CD4-positive, alpha-beta T cell (primary cell): ENCODE data around the gene GNG10. TPM values are rescaled to one million over a fixed set of nuclear protein-coding genes. Genes with fewer than 3 reads are reported as not detected.
"Not testable (repeated sequence)": the region's sequence is repeated elsewhere in the genome, so short reads cannot be mapped to it uniquely, and the experiment has no call there.

ENCODE experiments used
- ATAC-seq: fragments of 200-7000 bp; cut with Tn5 transposase; one replicate; pipeline ENCODE4 v1.10.0; 2022; ENCODE audit warnings: mild to moderate bottlenecking; ENCODE audit not compliant: poor library complexity
- CTCF ChIA-PET: fragments of 350-600 bp; sonication (Branson Sonifier 250); formaldehyde crosslinking; loops from one replicate; lab custom pipeline; 2021; ENCODE audit warnings: antibody characterized with exemption, inconsistent platforms; lab: Charles Lee
- POLR2A ChIA-PET: fragments of 350-600 bp; sonication (Branson Sonifier 250); formaldehyde crosslinking; loops from one replicate; lab custom pipeline; 2021; ENCODE audit warnings: antibody characterized with exemption, inconsistent platforms; lab: Charles Lee
- DNase-seq, 14 experiments: peaks; one replicate each; pipeline ENCODE4 v3.0.0-alpha.2; 2013 to 2020; ENCODE audit warnings: mixed read lengths in 2 of 14
- H3K27ac ChIP-seq, 2 donors: one replicate each; pipeline versions ENCODE4 v1.5.1 to v1.7.0; 2013; ENCODE audit warnings: low read length in 2 of 2, low read depth in 1 of 2, mild to moderate bottlenecking in 1 of 2
- H3K27me3 ChIP-seq, 2 experiments: 1 replicate in 1 of 2; 2 replicates in 1 of 2; pipeline versions ENCODE4 v1.6.1 to v1.7.0; 2013; ENCODE audit warnings: low read length in 2 of 2, control low read depth in 1 of 2, mild to moderate bottlenecking in 1 of 2, moderate library complexity in 1 of 2; ENCODE audit not compliant: insufficient read depth in 2 of 2, control insufficient read depth in 1 of 2
- H3K36me3 ChIP-seq: one replicate; pipeline ENCODE4 v1.6.1; 2013; ENCODE audit warnings: low read length, control low read depth; ENCODE audit not compliant: insufficient read depth
- H3K4me1 ChIP-seq: one replicate; pipeline ENCODE4 v1.6.1; 2013; ENCODE audit warnings: low read length, control low read depth; ENCODE audit not compliant: insufficient read depth
- H3K4me3 ChIP-seq: one replicate; pipeline ENCODE4 v1.5.1; 2013; ENCODE audit warnings: mild to moderate bottlenecking, low read length, moderate library complexity
- H3K9me3 ChIP-seq, 2 experiments: 1 replicate in 1 of 2; 2 replicates in 1 of 2; pipeline versions ENCODE4 v1.6.1 to v1.7.0; 2013; ENCODE audit warnings: low read length in 2 of 2, mild to moderate bottlenecking in 2 of 2, control low read depth in 1 of 2, moderate library complexity in 1 of 2; ENCODE audit not compliant: control insufficient read depth in 1 of 2, insufficient read depth in 1 of 2
- H3K27ac Mint-ChIP-seq: one replicate; pipeline ENCODE4 v1.8.0; 2020; ENCODE audit warnings: mixed read lengths
- H3K27me3 Mint-ChIP-seq: one replicate; pipeline ENCODE4 v1.8.0; 2021; ENCODE audit warnings: mixed read lengths
- H3K36me3 Mint-ChIP-seq: one replicate; pipeline ENCODE4 v1.8.0; 2021; ENCODE audit warnings: low read depth, mixed read lengths
- H3K4me1 Mint-ChIP-seq: one replicate; pipeline ENCODE4 v1.8.0; 2021; ENCODE audit warnings: low read depth, mixed read lengths
- H3K4me3 Mint-ChIP-seq: one replicate; pipeline ENCODE4 v1.8.0; 2020; ENCODE audit warnings: mild to moderate bottlenecking, mixed read lengths
- H3K9me3 Mint-ChIP-seq: one replicate; pipeline ENCODE4 v1.8.0; 2020; ENCODE audit warnings: mixed read lengths
- CTCF ChIP-seq: fragments of 200-600 bp; IDR thresholded peaks from one replicate; pipeline ENCODE4 v1.8.0; 2022; ENCODE audit warnings: antibody characterized with exemption, mild to moderate bottlenecking
- intact Hi-C, 2 experiments: fragments of 100-400 bp; cut with DNase I in 1 of 2; cut with micrococcal nuclease in 1 of 2; formaldehyde crosslinking; loops; one replicate each; pipeline versions ENCODE4 v1.15.1 to v1.9.0; 2023 to 2025; cut with DNase I, micrococcal nuclease
- polyA plus RNA-seq, 2 donors: library from polyadenylated mRNA; unstranded; fragments of 120-200 nt; gene quantifications; one replicate each; pipeline ENCODE4 v1.2.1, GENCODE V29; 2013
- total RNA-seq, 174 experiments: library from RNA in 2 of 174; stranded (reverse) in 2 of 174; gene quantifications; one replicate each; pipeline ENCODE4 v1.2.3 and lab custom pipeline; 2021 to 2026

The GNG10 gene
- total RNA-seq (1 to 10 TPM; 2.8 to 3.0 TPM), total RNA-seq (lab: John Stamatoyannopoulos, UW) (0 to 0.87 (median 0.22) reads per million in 172 experiments)
- 20.0 TPM for polyA plus RNA-seq (2013, experiment 1 of 2)
- 23.6 TPM for polyA plus RNA-seq (2013, experiment 2 of 2)

DNA sequence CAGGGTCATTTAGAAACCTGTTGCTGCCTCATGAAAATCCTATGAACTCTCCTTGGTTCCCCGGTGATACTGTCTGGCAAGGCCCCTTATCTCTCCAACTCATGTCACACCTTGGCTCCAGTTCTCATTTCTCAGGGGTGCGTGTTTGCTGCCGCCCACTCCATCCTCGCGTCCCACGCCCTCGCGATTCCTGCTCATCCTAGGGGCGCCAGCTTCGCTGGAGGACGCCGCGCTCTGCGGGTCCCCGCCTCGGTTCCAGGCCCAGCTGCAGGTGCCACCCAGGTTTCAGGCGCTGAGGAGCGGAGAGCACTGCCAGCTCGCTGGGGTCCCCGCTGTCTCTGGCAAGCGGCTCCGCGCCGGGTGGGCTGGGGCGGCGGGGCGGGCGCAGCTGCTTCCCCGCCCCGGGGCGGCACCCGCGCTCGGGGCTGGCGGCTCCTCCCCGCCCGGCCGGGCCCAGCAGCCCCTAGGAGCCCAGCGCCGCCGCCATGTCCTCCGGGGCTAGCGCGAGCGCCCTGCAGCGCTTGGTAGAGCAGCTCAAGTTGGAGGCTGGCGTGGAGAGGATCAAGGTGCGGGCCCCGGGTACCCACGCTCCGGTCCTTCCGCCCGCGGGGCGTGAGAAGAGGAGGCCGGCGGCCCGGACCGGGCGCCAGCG, at the start of gene GNG10:
Gene GNG10, plus strand, starts transcription at position 456 of the 652 bp plus-strand sequence. Its CDS starts 30 bp downstream, at position 486.
- peak; percentile 34 to 84 (median 65) for DNase-seq
- intact Hi-C loops, result loop anchor here in 1 of 2 experiments (2.0 to 10.0 kb wide), 3 partner anchors 28 to 824 kb away; partner anchors contain the start of genes KIAA1958 and PTBP3
- ChIA-PET CTCF (no interaction called here), POLR2A (interaction anchor here (0.5 to 2.7 kb wide), 10 partner anchors 10 to 825 kb away, joined by 3 to 47 read pairs (median 4); partner anchors contain the start of genes DNAJC25, HSDL2, KIAA1958 and PTBP3)
- peaks cover 7% of the 10 kb centered on the region for H3K36me3 Mint-ChIP-seq
- Histone ChIP-seq H3K27me3 (no peaks in the 10 kb centered on the region), H3K9me3 (no peaks in the 10 kb centered on the region), H3K36me3 (peaks cover 3% of the 10 kb centered on the region), H3K27ac (peak within 1 kb of the TSS; percentile 61 to 64), H3K4me3 (peak within 1 kb of the TSS; percentile 76), H3K4me1 (peaks cover 37% of the 10 kb centered on the region)
- peak; percentile 91 for ATAC-seq
- TF ChIP-seq CTCF, result no peak
- H3K27me3 Mint-ChIP-seq, result no peaks in the 10 kb centered on the region
- no peaks in the 10 kb centered on the region for H3K9me3 Mint-ChIP-seq
- peaks cover 44% of the 10 kb centered on the region for H3K4me1 Mint-ChIP-seq
- H3K4me3 Mint-ChIP-seq, result peak within 1 kb of the TSS; percentile 91
- peak within 1 kb of the TSS; percentile 78 for H3K27ac Mint-ChIP-seq

- H3K27me3 Mint-ChIP-seq, result peaks cover 52% of the 10 kb centered on the region
- CTCF ChIA-PET, result interaction anchor here (1.5 kb wide), 1 partner anchor 8 kb away, joined by 4 read pairs; no protein-coding TSS in a partner anchor
- POLR2A ChIA-PET, result no interaction called here
- no peak for DNase-seq
- H3K4me3 Mint-ChIP-seq, result no peak overlapping the region
- ATAC-seq, result no peak
- Histone ChIP-seq H3K27ac (no peak overlapping the region), H3K36me3 (no peaks in the 10 kb centered on the region), H3K9me3 (no peaks in the 10 kb centered on the region), H3K4me1 (no peaks in the 10 kb centered on the region), H3K4me3 (no peak overlapping the region), H3K27me3 (peaks cover 0 to 18% of the 10 kb centered on the region in 2 experiments)
- no peak for TF ChIP-seq CTCF
- intact Hi-C loops, result no loop called here
- no peaks in the 10 kb centered on the region for H3K4me1 Mint-ChIP-seq
- H3K27ac Mint-ChIP-seq, result no peak overlapping the region
- no peaks in the 10 kb centered on the region for H3K9me3 Mint-ChIP-seq
- H3K36me3 Mint-ChIP-seq, result no peaks in the 10 kb centered on the region
These were observed 47.9 kb upstream of the GNG10 start for GRCh38 chr9:111613436-111614040.

DNA sequence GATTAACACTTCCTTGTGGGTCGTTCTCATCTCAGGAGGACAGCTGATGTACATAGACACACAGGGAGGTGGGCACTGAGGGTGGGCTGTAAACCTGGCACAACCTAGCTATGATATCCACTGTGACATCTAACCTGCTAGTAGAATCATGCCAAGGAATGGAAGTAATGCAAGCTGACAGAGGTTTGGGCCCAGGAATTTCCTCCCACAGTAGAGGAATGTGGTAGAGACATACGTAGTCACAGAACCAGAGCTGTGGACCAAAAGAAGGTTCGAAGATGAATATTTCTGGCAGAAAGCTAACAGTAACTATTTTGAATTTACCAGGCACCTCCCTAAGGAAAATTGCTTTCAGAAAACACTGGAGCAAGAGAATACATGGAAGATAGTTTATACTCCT, 45.5 kb upstream of the GNG10 start:
- ATAC-seq, result no peak
- H3K27me3 ChIP-seq, result peaks cover 0 to 15% of the 10 kb centered on the region in 2 experiments
- no peaks in the 10 kb centered on the region for H3K9me3 ChIP-seq
- CTCF ChIA-PET, result no interaction called here
- no peak overlapping the region for H3K27ac ChIP-seq
- no peak for DNase-seq
- Mint-ChIP-seq H3K36me3 (no peaks in the 10 kb centered on the region), H3K4me1 (no peaks in the 10 kb centered on the region), H3K4me3 (no peak overlapping the region), H3K27me3 (peaks cover 38% of the 10 kb centered on the region), H3K9me3 (no peaks in the 10 kb centered on the region), H3K27ac (no peak overlapping the region)
- H3K4me3 ChIP-seq, result no peak overlapping the region
- no peaks in the 10 kb centered on the region for H3K4me1 ChIP-seq
- no peaks in the 10 kb centered on the region for H3K36me3 ChIP-seq
- intact Hi-C loops, result no loop called here
- TF ChIP-seq CTCF, result no peak
- POLR2A ChIA-PET, result no interaction called here

DNA sequence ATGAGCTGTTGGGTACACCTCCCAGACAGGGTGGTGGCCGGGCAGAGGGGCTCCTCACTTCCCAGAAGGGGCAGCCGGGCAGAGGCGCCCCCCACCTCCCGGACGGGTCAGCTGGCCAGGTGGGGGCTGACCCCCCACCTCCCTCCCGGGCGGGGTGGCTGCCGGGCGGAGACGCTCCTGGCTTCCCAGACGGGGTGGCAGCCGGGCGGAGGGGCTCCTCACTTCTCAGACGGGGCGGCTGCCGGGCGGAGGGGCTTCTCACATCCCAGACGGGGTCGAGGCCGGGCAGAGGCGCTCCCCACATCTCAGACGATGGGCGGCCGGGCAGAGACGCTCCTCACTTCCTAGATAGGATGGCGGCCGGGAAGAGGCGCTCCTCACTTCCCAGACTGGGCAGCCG, 44.1 kb upstream of the GNG10 start:
- H3K27ac Mint-ChIP-seq, H3K4me3 Mint-ChIP-seq, H3K27ac ChIP-seq, H3K36me3 Mint-ChIP-seq, H3K4me1 Mint-ChIP-seq, H3K36me3 ChIP-seq, H3K4me3 ChIP-seq, H3K9me3 ChIP-seq, CTCF ChIA-PET, ATAC-seq, H3K4me1 ChIP-seq, H3K9me3 Mint-ChIP-seq, intact Hi-C loops, POLR2A ChIA-PET, DNase-seq: not testable (repeated sequence)
- peaks cover 37% of the 10 kb centered on the region for H3K27me3 Mint-ChIP-seq
- peaks cover 0 to 15% of the 10 kb centered on the region in 2 experiments for H3K27me3 ChIP-seq
